Endometrial microvascular endothelial cells (primary cell): Measurements from ENCODE around the gene SYK. TPM values are rescaled to one million over a fixed set of nuclear protein-coding genes. Genes with fewer than 3 reads are reported as not detected.
"Not testable (repeated sequence)": the region's sequence is repeated elsewhere in the genome, so short reads cannot be mapped to it uniquely, and the experiment has no call there.

ENCODE experiments used
- in situ Hi-C: cut with HindIII; loops from 2 replicates; pipeline ENCODE4 v1.10.0; 2017; ENCODE audit warnings: low sequenced_read_pairs, low pct_unique_long_range_greater_than_20kb; ENCODE audit errors: inconsistent ontology term
- total RNA-seq: library from RNA; depleted of rRNA; stranded (reverse); fragments of >200 nt; gene quantifications from one replicate; pipeline ENCODE4 v1.2.3, GENCODE V29; 2015; ENCODE audit errors: inconsistent ontology term

SYK gene
- not detected for total RNA-seq

DNA sequence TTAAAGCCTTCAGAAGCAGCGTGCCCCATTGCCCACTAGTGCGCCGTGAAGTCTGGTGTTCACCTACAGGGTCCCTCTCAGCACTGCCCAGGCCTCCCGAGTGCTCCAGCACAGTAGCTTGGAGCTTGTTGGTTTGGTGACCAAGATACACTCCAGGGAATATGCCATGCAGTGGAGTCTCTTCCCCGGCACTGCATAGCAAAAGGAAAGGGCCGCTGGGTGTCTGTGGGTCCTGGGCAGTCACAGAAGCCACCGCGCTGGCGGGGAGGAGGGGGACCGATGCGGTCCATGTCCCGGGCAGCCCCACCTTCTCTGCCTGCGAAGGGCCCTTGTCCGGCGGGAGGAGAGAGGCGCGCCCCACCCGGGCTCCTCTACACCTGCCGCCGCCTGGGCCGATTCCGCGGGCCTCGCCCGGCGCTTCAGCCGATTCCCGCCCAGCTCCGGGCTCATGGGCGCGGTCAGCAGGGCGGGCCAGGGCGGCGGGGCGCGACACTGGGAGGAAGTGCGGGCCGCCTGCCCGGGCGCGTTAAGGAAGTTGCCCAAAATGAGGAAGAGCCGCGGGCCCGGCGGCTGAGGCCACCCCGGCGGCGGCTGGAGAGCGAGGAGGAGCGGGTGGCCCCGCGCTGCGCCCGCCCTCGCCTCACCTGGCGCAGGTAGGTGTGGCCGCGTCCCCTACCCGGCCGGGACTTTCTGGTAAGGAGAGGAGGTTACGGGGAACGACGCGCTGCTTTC, at the start of gene SYK:
Gene SYK (plus strand): TSS at position 579 of the 732 bp plus-strand sequence. CDS start 42,080 bp downstream, outside the sequence.
- in situ Hi-C loops, result no loop called here

DNA sequence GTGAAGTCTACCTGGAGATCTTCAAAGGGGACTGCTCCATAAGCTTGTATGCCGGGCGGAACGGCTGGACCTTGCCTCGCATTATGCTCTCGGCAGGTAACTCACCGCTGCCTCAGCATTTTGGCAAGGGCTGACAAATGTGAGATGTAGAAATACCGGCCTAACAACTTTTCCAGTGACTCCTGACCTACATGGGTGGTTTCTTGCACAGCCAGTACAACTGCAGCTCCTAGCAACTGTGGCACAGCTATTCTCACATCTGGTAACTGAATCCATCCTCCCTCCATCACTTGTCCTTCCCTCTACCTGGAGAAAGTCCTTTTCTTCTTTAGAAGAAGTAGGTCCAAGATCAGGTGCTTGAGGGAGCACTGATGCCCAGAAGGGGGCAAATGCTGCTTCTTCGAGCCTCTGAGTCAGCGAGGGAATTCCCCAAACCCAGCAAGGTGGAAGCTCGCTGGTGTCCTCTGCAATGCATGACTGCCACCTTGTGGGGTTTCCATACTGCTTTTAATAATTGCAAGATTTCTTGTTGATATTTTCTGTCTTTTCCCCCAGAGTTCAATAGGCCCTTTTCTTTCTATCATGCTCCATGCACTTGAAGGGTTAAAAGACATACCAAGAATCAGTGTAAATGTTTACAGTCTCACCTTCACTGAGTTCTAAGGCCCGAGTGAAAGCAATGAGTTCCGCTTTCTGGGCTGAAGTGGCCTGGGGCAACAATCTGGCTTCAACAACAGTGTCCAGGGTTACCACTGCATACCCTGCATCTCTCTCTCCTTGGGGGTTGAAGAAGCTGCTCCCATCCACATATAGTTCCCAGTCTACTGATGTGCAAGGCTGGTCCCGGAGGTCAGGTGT, 45.9 kb upstream of the SYK start:
- in situ Hi-C loops, result not testable (repeated sequence)

DNA sequence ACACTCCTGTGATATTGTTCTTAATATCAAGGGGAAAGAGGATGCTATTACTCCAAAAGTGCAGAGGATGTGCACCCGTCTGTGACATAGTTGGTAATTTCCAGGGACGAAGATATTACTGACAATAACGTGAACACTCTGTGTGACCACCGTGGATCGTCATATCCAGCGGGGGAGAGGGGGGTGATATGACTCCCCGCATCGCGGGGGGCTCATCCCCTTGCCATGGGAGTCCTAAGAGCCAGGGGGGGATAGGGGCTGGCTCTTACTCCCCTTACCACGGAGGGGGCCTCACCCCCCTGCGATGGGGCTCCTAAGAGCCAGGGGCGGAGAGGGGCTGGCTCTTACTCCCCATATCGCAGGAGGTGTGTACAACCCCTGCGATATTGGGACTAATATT, 41.0 kb upstream of the SYK start:
- in situ Hi-C loops, result not testable (repeated sequence)

DNA sequence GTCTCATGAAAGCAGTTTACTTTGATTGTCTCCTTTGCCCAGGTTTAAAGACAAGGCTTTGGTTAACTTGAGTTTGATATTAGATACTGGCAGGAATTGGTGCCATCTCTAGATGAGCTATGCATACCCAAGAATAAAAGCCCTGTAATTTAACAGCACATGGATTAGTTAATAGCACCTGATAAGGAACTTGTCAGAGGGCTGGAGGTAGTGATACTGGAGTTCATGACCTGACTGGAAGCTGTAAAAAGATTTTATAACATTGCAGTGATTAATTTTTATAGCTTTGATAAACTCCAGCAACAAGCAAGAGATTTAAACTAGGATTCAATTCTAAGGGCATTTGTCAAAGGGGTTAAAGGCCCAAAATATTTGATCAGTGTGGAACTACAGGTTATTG, 34.9 kb upstream of the SYK start:
- in situ Hi-C loops, result no loop called here

DNA sequence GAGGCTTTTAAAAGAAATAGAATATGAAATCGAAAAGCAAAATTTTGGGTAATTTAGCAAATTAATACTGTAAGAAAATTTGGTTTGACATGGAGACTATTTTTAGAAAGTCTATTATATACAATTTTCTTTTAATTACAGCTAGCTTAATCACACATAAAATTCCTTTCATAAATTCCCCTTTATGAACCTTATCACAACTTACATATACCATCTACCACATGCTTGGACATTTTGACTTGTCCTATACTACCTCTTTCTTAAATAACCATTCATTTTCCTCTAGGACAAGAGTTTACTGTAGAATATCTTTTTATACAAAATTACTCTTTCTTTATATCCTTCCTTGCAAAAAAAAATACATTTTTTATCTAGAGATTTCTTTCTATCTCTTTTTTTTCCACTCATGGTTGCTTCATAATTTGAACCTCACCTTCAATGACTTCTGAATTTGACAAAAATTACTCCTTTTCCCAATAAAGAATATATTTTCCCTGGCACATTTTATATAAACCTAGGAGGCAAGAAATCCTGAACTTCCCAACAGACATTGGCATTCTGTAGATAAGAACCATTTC, 34.0 kb upstream of the SYK start:
- in situ Hi-C loops, result no loop called here

DNA sequence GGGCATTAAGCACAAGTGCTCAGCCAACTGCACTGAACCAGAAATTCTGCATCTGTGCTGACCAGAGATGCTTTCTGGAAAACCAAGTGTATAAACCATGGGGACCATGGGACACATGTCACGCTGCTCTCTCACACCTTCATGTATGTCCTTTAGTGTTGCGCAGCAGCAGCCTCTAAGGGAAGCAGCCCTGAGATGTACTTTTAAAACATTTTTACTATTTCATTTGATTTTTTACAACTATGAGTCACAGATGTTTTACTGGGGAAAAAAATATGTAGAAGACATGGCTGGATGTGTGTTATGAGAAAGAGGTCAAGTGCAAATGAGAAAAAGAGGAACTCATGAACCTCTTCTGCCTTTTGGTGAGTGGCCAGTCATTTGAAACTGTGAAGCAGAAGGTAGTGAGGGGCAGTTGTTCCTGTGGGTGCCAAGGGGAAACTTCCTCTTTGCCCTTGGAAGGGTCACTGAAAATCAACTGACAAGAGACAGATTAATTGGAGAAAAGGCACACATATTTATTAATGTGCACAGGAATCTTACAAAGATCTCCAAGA, 31.4 kb upstream of the SYK start:
- in situ Hi-C loops, result no loop called here

DNA sequence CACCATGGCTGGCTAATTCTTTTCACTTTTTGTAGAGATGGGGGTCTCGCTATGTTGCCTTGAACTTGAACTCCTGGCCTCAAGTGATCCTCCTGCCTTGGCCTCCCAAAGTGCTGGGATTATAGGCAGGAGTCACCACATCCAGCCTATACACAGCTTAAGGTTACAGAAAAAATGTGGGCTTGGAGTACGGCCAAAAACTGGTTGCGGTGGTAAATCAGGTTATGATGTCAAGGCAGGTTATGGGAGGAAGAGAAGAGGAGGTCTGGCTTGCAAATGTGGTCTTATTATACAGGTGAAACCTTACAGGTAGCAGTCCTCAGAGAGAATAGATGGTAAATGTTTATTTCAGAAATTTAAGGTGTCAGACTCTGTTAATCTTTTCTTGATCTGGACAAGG, 30.7 kb upstream of the SYK start:
- in situ Hi-C loops, result no loop called here

DNA sequence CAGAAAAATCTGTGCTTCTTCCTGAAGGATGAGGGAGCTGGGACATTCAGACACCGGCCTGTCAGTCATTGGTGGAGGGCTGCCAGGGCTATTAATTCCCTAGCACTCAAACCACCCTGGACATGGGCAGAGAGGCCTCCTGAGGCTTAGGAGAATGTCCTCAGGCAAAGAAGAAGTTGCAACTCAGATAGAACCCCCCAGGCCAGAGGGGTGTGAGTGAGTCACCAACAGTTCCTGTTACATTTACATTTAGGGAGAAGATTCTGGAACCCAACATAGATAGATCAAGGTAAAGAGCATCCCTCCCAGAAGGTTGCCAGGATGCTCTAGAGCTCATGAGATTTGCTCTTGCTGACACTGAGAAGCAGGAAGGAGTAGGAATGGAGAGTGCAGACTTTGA, 29.2 kb upstream of the SYK start:
- in situ Hi-C loops, result no loop called here

DNA sequence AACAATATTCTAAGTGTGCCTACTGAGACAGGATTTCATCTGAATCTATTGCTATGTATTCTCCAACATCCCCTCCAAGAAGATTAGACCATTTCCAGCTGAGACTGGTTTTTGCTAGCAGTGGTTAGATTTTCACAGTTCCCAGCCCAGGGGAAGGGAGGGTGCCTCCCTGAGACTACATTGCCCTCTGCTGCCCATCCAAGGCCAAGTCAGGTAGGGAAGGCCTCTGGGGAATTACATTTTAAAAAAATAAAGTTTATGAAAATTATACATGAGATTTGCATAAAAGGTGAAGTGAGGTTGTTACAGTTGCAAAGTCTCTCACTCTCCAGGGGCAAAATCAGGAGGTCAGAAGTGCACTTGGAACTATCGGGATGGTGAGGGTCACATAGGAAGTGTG, 28.0 kb upstream of the SYK start:
- in situ Hi-C loops, result no loop called here

DNA sequence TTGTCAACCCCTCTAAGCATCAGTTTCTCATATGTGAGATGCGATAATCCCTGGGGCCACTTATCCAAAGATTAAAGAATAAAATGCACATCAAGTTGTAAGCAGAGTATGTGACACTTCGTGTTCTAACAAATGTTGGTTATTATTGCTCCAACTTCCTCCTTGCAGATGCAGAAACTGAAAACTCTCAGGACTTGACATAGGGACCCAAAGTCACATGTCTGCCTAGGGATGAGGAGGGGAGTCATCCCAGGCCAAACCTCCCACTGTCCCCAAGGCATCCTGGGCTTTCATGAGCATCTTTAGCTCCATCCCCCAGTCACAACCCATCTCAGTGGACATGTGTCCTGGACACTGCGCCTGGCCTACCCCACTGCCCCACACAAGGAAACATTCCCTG, 27.5 kb upstream of the SYK start:
- in situ Hi-C loops, result no loop called here

DNA sequence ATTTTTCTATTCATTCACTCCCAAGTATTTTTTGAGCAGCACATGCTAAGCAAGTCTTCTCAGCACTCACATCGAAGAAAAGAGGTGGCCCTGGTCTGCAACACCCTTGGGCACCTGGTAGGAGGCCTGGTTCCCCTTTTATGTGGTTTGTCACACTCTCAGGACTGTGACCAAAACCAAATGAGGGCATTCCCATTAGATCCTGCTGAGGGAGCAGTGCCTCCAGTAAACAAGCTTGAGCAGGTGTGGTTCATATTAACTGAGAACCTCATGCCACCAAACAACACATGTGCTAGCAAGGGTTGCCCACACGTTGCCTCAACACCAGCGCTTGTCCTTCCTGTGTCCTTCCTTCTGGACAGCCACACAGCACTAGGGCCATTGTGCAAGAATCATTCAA, 26.9 kb upstream of the SYK start:
- in situ Hi-C loops, result no loop called here

DNA sequence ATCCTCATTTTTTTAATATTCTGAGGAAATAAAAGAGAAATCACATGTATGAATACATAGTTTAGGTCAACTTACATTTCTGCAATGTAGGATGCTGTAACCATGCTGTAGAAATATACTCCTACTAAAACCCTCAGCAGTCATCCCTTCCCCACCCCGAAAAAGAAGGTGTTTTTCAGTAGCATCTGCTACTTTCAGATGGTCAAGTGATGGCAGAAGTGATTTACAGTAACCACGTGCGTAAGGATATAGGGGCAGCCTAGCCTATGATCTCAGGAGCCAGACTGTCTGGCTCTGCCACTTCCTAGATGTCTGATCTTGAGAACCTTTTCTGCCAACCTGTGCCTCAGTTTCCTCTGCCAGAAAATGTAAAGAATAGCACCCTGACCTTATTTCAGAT, 26.0 kb upstream of the SYK start:
- in situ Hi-C loops, result no loop called here

DNA sequence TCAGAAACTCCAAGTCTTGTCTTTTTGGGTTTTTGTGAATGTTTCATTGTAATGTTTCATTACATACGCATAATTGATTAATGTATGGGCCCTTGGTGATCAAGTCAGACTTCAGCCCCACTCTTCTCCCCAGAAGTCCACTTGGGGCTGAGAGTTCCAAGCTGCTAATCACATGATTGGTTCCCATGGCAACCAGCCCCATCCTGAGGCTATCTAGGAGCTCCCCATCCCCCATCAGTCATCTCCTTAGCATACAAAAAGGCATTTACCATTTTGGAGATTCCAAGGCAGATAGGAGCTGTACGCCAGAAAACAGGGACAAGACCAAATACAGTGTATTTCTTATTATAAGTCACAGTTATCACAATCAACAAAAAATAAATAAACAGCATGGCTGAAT, 22.9 kb upstream of the SYK start:
- in situ Hi-C loops, result no loop called here

DNA sequence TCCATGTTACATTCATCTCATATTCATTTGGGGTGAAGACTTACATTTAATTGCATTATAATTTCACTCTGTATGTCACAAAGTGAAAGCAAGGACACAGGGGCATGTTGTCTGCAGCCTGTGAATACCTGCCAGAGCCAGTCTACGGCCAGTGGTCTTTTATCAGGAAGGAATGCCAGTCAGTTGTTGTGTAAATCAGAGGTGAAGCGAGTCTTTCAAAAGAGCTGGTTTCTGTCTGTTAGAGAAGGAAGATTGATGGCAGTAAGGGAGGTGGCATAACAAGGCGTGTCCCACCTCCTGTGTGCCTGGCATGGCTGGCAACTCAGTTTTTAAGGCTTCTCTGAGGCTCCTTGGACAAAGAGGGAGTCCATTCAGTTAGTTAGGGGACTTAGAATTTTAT, 18.1 kb upstream of the SYK start:
- in situ Hi-C loops, result no loop called here

DNA sequence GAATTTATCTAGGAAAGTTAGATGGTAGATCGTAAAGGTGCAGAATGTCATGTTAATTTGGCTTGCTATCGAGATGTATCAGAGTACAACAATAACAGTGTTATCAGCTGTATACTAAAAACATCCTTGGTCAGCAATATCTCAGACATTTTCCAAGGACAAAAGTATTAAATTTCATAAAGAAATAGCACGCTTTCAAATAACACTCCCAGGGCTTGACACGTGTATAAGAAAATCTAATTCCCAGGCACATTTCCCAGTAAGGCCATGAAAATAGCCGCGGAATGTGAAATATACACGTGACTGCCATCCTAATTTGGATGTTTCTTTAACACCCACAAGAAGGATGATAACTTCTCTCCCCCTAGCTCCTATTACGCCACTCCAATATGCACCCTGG, 17.7 kb upstream of the SYK start:
- in situ Hi-C loops, result no loop called here

DNA sequence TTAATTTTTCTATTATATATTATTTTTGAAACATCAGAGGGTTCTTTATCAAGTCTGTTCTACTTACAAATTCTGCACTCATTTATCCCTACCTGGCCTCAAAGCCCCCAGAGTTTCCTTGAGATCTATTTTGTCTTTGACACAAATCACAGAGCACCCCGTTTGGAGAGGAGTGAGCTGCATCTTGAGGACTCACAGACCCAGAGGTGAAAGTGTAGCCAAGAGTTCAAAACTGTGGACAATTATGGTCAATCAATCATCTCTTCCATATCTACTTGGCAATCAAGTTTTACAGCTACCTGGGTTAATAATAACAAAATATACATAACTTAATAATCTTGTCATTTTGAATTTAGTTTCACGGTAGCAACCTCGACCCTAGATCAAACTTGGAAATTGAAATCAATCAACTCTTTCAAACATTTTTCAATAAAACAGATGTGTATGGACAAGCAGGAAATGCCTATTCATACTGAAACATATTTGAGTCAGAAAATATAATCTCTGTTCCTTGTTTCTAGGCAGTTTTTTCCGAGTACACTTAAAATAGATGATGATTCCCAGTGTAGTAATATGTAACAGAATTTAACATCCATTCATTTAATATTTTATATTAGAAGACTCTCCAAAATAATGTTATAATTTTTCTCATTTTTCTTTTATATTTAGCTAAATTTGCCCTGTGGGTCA, 13.7 kb upstream of the SYK start:
- in situ Hi-C loops, result no loop called here

DNA sequence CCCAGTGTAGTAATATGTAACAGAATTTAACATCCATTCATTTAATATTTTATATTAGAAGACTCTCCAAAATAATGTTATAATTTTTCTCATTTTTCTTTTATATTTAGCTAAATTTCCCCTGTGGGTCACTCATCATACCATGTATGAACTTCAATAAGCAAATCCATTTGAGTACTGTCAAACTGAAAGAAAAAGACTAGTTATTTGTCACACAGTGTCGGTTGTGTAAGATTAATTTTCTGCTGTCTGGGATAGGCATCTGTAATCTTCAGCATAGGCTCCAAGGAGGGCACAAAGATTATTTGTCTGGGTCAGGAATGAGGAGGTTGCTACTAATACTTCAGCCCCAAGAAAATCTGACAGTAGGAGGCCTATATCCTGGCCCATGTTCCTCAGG, 13.1 kb upstream of the SYK start:
- in situ Hi-C loops, result not testable (repeated sequence)

DNA sequence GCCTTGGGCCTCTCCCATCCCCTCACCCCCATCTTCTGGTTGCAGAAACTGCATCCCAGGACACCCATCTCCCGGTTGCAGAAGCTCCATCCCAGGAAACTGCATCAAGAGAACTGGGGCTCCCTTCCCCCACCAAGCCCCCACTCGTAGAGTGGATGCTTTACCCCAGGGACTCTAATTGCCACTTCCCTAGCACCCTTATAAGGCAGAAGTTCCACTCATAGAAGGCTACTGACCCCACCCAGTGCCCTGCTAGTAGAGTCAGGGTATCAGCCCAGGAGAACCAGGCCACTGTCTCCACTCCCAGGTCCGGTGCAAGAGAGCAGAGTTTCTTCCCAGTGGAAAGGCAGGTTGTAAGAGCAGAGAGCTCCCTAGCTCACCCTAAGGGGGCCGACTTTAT, 12.2 kb upstream of the SYK start:
- in situ Hi-C loops, result no loop called here

DNA sequence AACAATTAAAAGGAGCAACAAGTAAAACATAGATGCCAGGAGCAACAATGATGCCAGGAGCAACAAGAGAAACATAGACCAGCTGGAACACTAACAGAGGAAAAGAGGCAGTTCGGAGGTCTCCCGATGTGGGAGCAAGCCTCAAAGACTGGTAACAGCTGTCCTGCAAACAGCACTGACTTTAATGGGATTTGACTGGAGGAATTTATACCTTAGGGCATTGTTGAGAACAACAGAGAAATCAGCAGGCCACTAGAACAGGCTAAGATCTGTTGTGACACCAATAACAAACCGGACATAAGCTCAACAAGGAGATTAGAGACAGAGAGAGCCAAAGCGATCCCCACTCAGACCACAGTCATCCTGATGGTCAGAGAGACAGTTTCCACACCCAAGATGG, 11.8 kb upstream of the SYK start:
- in situ Hi-C loops, result no loop called here
